KOPT-K1 (cell line): Measurements from ENCODE around the gene USP17L11.
"Not testable (repeated sequence)": the region's sequence is repeated elsewhere in the genome, so short reads cannot be mapped to it uniquely, and the experiment has no call there.

Source experiments
- H3K27ac ChIP-seq: fragments of 200-600 bp; sonication (generic); 2 replicates; pipeline ENCODE4 v1.5.1; 2016; ENCODE audit warnings: antibody characterized with exemption, mild to moderate bottlenecking, low read depth, low read length; ENCODE audit not compliant: poor library complexity, severe bottlenecking
- H3K36me3 ChIP-seq: fragments of 200-600 bp; sonication (generic); 2 replicates; pipeline ENCODE4 v1.5.1; 2017; ENCODE audit warnings: antibody characterized with exemption, mild to moderate bottlenecking, low read length, moderate library complexity; ENCODE audit not compliant: insufficient read depth
- H3K9me3 ChIP-seq: fragments of 200-600 bp; sonication (generic); 2 replicates; pipeline ENCODE4 v1.5.1; 2017; ENCODE audit warnings: antibody characterized with exemption, low read length, mild to moderate bottlenecking; ENCODE audit not compliant: insufficient read depth, poor library complexity, severe bottlenecking

The USP17L11 gene

GRCh38 chr4:9262572-9262971 is 47.4 kb downstream of the USP17L11 start, which contains the start of gene USP17L21:
Gene USP17L21, plus strand, starts transcription at chr4:9262872. Its CDS starts 0 bp downstream, at chr4:9262872.
- H3K36me3 ChIP-seq, H3K27ac ChIP-seq, H3K9me3 ChIP-seq: not testable (repeated sequence)
